ENCODE results near the gene NOD2.

Gene NOD2

GRCh38 chr16:50695017-50696000, 1.9 kb downstream of the NOD2 start:
- DNase-seq = no peak

- no peak for DNase-seq
These were observed 2.7 kb downstream of the NOD2 start for GRCh38 chr16:50696126-50696525.

GRCh38 chr16:50696575-50697420, 3.4 kb downstream of the NOD2 start:
- no peak for DNase-seq

GRCh38 chr16:50697421-50697715, 4.0 kb downstream of the NOD2 start:
- no peak for DNase-seq

GRCh38 chr16:50697881-50698767, 4.7 kb downstream of the NOD2 start:
- no peak for DNase-seq

GRCh38 chr16:50699326-50700159, 6.1 kb downstream of the NOD2 start:
- no peak for DNase-seq

GRCh38 chr16:50702725-50703124, 9.3 kb downstream of the NOD2 start:
- no peak for DNase-seq

- DNase-seq = no peak
These were observed 10.8 kb downstream of the NOD2 start for GRCh38 chr16:50704245-50704644.

- DNase-seq = no peak
These were observed 12.2 kb downstream of the NOD2 start for GRCh38 chr16:50705436-50706110.

GRCh38 chr16:50706250-50706649, 12.8 kb downstream of the NOD2 start:
- DNase-seq = no peak

GRCh38 chr16:50708373-50709060, 15.1 kb downstream of the NOD2 start:
- no peak for DNase-seq

- DNase-seq = no peak
These were observed 15.8 kb downstream of the NOD2 start for GRCh38 chr16:50709061-50709684.

GRCh38 chr16:50709980-50710379, 16.6 kb downstream of the NOD2 start:
- no peak for DNase-seq

GRCh38 chr16:50711040-50711439, 17.6 kb downstream of the NOD2 start:
- no peak for DNase-seq

- DNase-seq = no peak
These were observed 18.6 kb downstream of the NOD2 start for GRCh38 chr16:50711862-50712559.

- no peak for DNase-seq
These were observed 19.1 kb downstream of the NOD2 start for GRCh38 chr16:50712560-50712898.

- DNase-seq = no peak
These were observed 19.6 kb downstream of the NOD2 start for GRCh38 chr16:50712956-50713355.

GRCh38 chr16:50717091-50717490, 23.7 kb downstream of the NOD2 start:
- no peak for DNase-seq

- no peak for DNase-seq
These were observed 24.1 kb downstream of the NOD2 start for GRCh38 chr16:50717494-50717893.

Measured in 8988T (cell line).